ENCODE results near the gene FBXO27.

Gene FBXO27

GRCh38 chr19:39054091-39054470, 21.7 kb upstream of the FBXO27 start:
- TF ChIP-seq, protein P1, sequence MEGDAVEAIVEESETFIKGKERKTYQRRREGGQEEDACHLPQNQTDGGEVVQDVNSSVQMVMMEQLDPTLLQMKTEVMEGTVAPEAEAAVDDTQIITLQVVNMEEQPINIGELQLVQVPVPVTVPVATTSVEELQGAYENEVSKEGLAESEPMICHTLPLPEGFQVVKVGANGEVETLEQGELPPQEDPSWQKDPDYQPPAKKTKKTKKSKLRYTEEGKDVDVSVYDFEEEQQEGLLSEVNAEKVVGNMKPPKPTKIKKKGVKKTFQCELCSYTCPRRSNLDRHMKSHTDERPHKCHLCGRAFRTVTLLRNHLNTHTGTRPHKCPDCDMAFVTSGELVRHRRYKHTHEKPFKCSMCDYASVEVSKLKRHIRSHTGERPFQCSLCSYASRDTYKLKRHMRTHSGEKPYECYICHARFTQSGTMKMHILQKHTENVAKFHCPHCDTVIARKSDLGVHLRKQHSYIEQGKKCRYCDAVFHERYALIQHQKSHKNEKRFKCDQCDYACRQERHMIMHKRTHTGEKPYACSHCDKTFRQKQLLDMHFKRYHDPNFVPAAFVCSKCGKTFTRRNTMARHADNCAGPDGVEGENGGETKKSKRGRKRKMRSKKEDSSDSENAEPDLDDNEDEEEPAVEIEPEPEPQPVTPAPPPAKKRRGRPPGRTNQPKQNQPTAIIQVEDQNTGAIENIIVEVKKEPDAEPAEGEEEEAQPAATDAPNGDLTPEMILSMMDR (IDR thresholded peaks at IDR 0.05; ENCODE audit: insufficient read depth, missing control alignments): no peak
- DNase-seq (ENCODE audit: insufficient read length, low spot score) (no peak), FAIRE-seq (no peak)

DNA sequence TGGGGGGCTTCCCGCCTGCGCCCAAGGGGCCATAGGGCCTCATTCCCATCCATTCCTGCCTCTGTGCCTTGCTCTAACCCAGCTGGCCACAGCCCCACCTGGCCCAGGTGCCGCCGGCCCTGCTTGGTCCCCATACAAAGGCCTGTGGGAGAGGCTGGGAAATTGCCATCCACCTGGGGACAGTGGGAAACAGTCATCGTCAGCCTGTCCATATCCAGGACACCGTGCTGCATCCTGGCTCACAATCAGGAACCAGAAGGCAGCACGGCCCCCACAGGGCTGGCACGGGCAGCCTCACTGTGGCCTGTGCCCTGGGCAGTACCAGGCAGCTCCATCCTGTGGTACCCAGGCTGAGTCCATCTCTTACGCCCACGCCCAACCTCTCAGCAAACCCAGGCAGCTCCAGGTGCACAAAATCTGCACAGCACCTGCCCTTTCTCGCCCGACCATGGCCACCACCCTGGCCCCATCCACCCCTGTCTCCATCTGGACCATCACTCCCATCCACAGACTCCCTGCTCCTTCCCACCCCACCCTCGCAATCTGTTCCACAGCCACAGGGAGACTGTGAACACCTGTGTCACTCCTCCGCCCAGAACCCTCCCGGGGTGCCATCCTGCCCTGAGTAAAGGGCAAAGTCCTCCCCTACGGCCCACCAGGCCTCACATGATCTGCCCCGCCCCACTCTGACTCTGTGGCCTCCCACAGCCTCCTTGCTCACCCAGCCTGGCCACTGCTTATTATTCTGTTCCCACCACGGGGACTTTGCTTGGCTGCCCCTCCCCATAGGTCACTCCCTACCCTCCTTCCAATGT, 21.1 kb upstream of the FBXO27 start:
- FAIRE-seq (no peak), DNase-seq (ENCODE audit: insufficient read length, low spot score) (no peak)
- TF ChIP-seq, protein P1 (IDR thresholded peaks at IDR 0.05; ENCODE audit: insufficient read depth, missing control alignments): no peak

DNA sequence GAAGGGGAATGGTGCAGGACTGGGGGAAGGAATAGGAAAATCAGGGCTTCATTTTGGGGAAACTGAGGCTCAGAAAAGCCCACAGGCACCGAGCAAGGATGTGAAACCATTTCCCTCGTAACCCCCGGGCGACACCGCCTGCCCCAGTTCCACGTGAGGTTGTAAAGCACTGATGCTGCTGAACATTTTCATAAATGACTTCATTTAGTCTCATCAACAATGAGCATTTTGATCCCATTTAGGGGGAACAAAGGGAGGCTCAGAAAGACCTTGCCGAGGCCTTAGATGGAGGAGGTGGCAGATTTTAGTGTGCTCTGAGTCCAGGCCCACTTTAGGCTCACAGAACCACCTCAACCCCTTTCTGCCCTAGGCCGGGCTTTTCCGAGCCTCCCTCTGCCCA, 20.5 kb upstream of the FBXO27 start:
- FAIRE-seq (no peak), DNase-seq (ENCODE audit: insufficient read length, low spot score) (no peak)

GRCh38 chr19:39052243-39052746, 19.9 kb upstream of the FBXO27 start:
- TF ChIP-seq, protein P1 (IDR thresholded peaks at IDR 0.05; ENCODE audit: insufficient read depth, missing control alignments): peak; percentile 61
- FAIRE-seq (no peak), DNase-seq (ENCODE audit: insufficient read length, low spot score) (no peak)

More for the DNA sequence above, 20.5 kb upstream of the FBXO27 start:
- TF ChIP-seq, protein P1 (IDR thresholded peaks at IDR 0.05; ENCODE audit: insufficient read depth, missing control alignments): no peak

DNA sequence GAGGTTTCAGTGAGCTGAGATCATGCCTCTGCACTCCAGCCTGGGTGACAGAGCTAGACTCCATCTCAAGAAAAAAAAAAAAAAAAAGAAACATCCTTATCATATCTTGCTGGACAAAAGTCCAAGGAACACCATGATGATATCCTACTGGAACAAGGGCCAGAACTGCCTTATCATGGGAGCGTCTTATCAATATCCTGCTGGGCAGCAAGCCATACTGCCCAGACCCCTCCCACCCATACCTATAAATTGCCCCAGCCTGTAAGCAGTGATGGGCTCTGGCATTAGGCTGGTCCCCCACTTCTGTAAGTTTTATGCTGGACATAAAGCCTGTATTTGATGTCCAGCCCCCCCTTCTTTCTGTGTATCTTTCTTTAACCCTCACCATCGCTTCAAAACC, 14.7 kb upstream of the FBXO27 start:
- TF ChIP-seq, protein P1 (IDR thresholded peaks at IDR 0.05; ENCODE audit: insufficient read depth, missing control alignments): no peak
- FAIRE-seq (no peak), DNase-seq (ENCODE audit: insufficient read length, low spot score) (no peak)

DNA sequence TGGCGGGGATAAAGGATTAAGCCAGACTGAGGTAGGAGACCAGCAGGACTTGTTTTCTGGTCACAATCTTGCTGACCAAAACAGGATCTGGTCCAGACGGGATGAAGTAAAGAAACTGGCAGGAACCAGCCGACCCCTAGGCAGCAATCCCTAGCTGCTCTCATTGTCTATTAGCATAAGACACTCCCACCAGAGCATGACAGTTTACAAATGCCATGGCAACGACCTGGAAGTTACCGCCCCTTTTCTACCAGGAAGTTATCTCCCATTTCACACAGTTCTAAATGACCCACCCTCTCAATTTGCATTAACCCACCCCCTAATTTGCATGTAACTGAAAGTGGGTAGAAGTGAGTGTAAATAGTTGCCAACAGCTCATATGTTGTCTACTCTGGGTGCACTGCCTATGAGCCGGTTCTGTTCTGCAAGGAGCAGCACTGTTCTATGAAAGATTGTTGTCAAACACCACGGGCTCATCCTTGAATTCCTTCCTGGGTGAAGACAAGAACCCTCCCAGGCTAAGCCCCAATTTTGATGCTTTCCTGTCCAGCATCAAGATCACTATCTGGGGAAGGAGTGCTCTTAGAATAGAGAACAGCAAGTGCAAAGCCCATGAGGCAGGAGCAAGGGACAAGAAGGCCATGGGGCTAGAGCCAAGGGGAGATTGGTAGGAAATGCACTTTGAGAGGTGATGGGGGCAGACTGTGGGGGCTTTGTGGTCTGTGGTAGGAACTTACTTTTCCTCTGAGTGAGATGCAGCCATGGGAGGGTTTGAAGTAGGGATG, 13.9 kb upstream of the FBXO27 start:
- no peak for FAIRE-seq
- no peak for DNase-seq (ENCODE audit: insufficient read length, low spot score)
- TF ChIP-seq, protein P1 (IDR thresholded peaks at IDR 0.05; ENCODE audit: insufficient read depth, missing control alignments): no peak

Data from D721Med (cell line).